CD4-positive, alpha-beta T cell treated with Interleukin-12 subunit alpha and Interleukin-12 subunit beta, for 1 hour (primary cell): Measurements from ENCODE around the gene C1orf122.

Experiments used
- DNase-seq: peaks from one replicate; pipeline ENCODE4 v3.0.0-alpha.2; 2020

The C1orf122 gene

DNA sequence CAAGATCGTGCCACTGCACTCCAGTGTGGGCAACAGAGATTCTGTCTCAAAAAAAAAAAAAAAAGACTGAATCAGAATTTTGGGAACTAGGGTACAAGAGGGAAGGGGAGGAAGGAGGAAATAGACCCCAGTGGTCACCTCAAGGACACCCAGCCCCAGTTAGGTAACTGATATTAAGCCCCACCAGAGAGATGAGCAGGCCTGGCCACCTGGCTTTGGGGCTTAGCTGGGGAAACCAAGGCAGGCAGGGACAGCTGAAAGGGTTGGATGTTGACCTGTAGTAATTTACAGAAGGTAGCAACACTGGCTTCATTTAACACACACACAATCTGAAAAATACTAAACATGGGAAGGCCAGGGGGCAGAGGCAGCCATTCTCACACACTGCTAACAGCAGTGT, 5.2 kb upstream of the C1orf122 start:
- DNase-seq, result no peak

DNA sequence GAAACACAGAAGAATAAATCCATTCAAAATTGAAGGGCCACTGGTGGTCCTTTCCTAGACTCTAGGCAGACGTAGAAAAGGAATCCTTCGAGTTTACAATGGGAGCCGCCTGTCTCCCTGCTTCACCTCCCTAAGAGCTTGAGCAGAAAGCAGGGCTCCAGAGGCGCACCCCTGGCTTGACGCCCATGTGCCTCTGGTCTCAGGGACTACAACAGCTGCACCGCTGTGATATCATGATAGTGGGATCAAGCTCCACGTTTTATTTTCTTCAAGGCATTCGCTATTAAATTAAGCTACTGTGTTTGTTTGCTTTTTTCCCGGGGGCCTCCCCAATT, 403 bp upstream of the C1orf122 start:
- DNase-seq, result no peak

DNA sequence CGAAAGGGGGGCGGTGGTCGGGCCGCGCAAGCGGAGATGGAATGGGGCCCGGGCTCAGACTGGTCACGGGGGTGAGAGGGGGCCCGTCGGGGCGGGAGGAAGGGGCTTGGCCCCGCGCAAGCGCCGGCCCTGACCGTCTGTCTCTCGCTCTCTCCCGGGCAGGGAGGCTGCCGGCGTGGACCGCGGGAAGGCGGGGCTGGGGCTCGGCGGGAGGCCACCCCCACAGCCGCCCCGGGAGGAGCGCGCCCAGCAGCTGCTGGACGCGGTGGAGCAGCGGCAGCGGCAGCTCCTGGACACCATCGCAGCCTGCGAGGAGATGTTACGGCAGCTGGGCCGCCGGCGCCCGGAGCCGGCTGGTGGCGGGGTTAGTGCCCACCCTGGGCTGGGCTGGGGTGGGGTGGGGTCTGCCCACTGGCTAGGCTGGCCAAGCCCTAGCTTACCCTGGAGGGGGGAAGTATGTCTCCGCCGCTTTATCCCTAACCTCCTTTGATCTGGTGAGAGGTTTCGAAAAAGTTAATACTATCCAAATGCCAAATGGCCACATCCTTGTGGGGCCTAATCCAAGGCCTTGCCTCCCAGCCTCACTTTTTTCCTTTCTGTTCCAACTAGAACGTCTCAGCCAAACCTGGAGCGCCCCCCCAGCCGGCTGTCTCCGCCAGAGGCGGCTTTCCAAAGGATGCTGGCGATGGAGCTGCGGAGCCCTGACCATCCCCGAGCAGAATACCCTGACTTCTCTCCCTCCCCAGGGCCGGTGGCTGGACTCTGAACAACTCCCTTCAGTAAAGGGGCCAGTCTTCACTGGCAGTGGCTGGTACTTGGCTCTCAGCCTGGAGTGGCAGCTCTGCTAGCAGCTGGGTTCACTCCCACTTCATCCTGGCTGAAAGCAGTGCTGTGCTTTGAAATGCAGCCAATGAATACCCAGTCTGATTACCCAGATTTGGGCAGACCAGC, 1.1 kb downstream of the C1orf122 start:
- DNase-seq, result peak; percentile 58

DNA sequence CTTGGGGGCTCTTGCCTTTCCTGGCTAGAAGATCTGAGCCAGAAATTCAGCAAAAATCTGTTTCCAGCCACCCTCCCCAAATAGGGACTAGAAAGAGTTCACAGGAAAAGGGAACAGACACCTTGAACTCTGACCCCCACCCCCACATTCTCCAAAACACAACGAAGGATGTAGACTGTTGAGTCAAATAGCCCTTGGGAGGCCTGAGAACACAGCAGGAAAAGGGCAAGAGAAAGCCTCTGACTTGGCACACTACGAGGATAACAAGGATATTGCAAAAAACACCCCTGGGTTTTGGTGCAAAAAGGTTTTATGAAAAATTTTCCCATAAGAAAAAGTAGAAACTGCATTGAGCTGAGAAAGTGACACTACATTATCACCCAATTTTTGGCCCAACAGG, 2.4 kb downstream of the C1orf122 start:
- DNase-seq, result no peak

DNA sequence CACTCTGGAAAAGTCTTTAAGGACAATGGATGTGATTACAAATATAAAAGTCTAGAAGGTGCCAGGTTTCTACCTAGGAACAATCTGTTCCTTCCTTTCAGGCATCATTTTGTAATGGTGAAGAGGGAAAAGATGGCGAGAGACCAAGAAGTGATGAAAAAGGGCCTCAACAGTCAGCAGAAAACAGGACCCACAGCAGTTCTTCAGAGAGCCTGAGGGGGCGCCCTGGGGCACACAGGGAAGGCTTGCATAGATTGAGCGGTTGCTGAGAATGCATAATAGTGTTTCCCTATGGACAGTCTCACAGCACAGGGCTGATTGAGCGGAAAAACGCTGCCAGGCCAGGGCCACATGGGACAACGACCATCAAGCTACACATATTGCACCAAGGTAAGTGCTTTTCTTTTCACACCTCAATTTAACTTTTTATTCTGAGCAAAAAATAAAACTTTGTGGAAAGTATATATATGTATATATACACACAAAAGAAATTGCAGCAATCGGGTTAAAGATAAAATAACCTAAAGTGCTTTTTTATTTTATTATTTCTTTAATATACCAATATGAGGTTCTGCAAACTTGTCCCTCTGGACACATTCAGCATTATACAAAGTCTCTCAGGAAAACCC, 3.6 kb downstream of the C1orf122 start:
- DNase-seq, result peak; percentile 74

DNA sequence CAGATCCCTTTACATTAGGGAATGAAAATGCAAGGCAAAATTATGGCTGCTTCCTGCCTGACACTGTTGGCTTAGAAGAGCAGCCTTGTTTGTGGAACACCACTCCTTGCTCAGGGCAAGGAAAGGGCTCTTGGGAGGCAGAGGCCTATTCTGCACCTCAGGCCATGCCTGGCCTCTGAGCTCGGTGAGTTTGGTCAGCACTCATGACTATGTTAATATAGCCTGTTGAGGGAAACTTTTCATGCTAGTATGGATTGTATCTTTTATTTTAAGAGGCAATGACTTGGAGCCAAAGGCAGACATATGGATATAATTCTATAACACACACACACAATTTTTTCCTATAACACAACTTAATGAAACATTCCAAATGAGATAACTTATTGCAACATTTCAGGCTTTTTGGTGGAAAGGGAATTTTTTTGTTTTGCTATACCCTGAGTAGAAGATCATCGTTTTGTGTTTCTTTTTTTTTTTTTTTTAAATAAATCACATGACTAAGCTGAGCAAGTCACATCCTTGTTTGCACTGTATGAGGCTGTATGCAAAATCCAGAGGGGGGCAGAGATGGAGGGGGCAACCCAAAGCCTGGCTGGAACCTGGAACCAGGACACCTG, 6.0 kb downstream of the C1orf122 start:
- no peak for DNase-seq

DNA sequence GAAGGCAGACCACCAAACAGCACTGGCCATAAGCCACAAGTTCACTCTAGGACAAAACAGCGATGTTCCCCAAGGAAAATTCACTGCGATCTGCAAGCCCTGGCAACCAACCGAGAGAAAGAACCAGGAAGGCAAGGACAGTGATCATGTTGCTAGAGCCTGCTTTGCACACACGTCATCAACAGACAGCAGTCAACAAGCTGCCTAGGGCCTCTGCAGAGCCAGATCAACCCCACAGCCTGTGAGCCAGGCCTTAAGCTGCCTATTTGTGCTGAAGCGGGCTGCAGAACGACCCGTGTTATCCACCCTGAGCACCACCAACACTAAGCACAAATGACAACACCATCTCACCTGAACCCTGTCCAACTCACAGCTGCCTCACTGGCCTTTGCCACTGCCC, 6.7 kb downstream of the C1orf122 start:
- DNase-seq, result no peak

DNA sequence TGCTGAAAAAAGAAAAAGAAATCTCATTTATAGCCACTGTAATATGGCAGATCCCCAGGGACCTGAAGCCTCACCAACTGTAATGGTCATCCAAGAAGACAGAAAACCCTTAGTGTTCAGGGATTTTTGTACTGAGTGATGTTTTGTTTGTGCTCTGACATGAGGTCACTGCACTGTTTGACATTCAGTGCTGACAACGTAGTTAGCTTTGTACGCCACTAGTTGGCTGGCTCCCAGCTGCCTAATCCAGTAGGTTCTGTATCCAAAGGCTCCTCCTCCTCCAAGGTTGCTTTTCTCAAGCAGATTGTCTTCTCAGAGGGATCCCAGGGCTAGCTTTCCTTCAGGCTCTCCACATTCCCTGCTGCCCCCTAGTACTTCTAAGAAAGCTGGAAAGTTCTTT, 9.9 kb downstream of the C1orf122 start:
- no peak for DNase-seq

DNA sequence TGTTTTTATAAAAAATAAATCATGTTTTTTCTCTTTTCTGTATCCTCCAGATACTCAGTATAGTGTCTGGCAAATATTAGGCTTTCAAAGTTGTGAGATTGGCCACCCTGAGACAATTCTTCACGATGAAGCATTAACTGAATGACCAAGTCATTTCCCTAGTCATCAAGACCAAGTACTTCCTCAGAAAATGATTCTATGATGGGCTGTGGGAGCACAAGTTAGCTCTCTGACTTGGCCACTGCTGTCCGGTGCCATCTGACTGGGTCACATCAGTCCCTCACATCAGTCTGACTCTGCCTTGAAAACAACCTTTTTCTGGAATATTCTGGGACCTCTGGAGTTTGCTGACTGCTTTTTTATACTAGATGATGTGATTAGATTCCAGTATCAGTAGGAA, 13.9 kb downstream of the C1orf122 start:
- no peak for DNase-seq

DNA sequence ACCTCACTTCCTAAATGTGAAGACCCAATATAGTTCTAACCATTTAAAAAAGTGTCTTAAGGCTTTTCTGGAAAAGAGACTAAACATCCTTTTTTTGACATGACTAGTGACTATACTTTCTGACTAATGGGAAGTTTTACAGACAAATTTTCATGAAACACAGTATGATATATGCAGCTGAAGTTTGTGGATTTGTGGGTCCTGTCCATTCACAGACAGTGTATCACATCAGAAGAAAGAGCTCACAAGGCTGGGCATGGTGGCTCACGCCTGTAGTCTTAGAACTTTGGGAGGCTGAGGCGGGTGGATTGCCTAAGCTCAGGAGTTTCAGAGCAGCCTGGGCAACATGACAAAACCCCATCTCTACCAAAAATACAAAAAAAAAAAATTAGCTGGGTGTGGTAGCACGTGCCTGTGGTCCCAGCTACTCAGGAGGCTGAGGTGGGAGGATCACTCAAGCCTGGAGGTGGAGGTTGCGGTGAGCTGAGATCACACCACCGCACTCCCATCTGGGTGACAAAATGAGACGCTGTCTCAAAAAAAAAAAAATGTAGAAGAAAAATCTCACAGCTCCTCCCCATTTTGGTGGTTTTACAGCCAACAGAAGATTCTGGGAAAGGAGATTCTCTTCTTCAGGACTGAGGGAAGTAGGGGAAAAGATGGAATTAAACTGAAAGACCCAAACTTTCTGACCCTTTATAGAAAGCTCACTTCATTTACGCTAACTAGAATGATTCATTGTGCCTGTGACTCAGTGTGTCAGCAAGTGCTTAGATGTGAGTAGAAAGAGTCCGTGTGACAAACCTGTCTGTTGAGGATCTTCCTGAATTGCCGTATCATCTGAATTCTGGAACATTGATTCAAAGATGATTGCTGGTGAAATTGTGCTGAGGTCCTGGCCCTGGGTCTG, 15.6 kb downstream of the C1orf122 start:
- no peak for DNase-seq

DNA sequence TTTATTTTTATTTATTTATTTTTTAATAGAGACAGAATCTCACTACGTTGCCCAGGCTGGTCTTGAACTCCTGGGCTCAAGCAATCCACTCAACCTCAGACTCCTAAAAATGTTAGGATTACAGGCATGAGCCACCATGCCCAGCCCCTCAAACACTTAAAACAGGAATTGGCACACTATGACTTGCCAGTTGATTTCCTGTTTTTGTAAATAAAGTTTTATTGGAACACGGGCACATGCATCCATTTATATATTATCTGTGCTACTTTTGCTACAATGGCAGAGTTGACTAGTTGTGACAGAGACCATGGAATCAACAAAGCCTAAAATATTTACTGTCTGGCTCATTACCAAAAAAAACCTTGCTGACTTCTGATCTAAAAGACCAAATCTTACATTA, 16.4 kb downstream of the C1orf122 start:
- DNase-seq, result no peak

DNA sequence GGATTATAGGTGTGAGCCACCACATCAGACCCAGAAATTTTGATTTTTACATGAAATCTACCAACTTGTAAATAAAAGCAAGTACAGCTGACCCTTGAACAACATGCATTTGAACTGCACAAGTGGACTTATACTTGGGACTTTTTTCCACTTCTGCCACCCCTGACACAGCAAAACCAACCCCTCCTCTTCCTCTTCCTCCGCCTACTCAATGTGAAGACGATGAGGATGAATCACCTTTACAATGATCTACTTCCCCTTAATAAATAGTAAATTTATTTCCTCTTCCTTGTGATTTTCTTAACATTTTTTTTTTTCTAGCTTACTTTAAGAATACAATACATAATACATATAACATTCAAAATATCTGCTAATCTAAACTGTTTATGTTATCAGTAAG, 17.9 kb downstream of the C1orf122 start:
- no peak for DNase-seq

DNA sequence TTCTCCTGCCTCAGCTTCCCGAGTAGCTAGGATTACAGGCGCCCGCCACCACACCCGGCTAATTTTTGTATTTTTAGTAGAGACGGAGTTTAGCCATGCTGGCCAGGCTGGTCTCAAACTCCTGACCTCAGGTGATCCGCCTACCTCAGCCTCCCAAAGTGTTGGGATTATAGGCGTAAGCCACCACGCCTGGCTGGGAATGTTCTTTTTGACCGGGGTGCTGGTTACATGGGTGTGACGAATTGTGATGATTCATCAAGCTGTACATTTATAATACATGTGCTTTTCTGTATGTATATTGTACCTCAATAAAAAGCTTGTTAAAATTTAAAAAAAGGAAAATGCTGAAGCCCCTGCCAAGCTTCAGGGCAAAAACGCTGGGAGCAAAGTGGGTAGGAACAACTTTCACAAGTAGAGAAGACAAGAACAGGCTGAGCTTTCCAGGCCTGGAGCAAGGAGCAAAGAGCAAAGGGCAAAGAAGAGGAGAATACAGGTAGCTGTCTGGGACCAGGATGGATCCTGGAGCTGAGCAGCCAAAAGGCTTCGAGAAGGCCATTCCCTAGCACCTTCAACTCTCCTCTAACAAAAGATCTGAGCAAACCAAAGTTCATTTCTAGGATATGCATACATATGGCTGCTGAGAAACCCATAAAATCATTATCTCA, 21.0 kb downstream of the C1orf122 start:
- DNase-seq, result no peak

DNA sequence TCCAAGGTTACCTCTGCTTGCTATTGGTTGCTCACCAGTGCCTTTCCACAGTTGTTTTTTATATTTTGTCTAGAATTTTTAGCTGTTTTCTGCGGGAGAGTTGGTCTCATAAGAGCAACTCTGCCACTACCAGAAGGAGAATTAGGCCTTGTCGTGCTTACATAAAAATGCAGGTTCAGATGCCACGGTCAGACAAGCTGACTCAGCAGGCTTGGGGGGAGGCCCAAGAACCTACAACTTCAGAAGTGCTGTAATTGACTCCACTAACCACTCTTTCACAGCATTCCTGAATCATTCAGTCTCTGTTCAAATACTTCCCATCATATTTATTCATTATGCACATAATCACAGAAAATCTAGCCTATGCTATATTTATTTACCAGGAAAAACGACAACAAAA, 23.5 kb downstream of the C1orf122 start:
- no peak for DNase-seq

DNA sequence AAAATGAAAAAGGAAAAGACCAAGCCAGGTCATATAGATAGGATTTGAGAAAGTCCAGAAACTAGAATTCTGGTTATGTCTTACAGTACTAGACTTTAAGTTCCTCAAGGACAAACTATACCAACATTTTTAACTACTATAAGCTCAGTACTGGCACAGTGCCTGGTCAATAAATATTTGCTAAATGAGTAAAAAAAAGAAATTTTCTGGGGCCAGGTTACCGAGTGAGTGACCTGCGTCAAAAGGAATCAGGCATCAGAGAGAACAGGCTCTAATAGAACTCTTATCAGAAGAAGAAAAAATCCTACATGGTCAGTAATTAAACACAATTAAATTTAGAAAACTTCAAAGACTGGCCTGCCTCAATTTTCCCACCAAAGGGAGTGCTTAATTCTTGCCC, 24.2 kb downstream of the C1orf122 start:
- DNase-seq, result no peak

DNA sequence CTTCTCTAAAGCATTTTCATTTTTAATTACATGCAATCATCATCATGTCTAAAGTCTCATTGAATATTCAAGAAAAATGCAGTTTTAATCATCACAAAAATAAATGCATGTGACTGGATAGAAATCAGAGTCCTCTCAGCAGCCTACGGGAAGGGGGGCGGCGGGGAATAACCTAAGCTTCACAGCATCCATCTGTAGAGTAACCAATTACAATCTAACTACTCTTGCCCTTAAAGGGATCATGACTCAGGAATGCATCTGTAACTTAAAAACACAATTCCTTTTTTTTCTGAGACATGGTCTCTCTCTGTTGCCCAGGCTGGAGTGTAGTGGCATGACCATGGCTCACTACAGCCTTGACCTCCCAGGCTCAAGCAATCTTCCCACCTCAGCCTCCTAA, 29.2 kb downstream of the C1orf122 start:
- DNase-seq, result no peak

DNA sequence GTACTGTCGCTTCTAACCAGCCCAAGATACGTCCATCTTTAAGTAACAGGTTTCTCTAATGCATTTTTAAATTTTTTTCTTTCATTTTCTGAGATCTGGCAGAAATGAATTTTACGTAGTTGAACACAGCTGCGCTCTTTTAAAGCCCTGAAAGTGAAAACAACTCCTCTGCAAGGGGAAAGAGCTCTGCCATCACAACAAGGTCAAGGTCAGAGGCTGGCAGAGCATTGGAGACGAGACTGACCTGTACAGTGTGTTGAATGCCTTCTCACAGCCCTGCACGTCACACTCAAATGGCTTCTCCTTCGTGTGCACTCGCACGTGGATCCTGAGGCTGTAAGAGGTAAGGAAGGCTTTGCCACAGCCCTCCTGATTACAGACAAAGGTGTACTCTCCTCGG, 32.1 kb downstream of the C1orf122 start:
- DNase-seq, result no peak

DNA sequence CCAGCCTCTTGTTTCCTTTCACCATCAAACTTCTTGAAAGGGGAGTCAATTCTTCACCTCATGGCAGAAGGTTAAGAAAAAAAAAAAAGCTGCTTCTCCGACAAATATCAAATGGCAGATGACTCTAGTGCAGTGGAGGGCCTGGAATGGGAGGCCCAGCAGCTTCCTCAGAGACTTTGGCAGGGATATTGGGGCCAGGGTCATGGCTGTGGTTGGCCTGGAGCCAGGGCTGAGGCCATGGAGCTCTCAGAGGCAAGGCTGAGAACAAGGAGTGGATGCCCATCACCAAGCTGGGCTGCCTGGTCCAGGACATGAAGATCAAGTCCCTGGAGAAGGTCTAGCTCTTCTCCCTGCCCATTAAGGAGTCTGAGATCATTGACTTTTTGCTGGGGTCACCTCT, 33.1 kb downstream of the C1orf122 start:
- DNase-seq, result no peak

DNA sequence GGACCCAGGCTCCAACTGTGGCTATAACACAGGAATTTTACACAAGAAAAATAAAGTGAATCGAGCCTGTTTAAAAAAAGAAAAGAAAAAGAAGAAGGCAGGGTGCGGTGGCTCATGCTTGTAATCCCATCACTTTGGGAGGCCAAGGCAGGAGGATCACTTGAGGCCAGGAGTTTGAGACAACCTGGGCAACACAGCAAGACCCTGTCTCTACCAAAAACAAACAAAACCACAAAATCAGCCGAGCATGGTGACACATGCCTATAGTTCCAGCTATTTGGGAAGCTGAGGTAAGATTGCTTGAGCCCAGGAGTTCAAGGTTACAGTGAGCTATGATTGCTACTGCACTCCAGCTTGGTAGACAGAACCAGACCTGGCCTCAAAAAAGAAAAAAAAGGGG, 34.1 kb downstream of the C1orf122 start:
- no peak for DNase-seq

DNA sequence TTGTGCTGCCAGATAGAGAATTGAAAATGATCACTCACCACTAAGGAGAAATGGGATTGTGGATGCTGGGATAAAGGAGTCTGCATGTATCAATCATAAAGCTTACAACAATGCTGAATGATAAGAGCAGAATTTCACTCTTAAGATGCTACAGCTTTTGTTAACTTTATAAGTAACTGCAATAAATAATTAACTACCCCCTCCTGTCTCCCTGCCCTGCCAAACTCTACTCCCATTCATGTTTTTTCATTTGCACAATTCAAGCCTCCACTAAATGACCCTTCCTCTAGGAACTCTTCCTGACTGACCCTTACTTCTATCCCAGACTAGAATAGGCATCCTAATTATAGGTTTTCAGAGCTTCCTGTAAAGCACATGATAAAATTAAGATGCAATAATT, 36.9 kb downstream of the C1orf122 start:
- no peak for DNase-seq

DNA sequence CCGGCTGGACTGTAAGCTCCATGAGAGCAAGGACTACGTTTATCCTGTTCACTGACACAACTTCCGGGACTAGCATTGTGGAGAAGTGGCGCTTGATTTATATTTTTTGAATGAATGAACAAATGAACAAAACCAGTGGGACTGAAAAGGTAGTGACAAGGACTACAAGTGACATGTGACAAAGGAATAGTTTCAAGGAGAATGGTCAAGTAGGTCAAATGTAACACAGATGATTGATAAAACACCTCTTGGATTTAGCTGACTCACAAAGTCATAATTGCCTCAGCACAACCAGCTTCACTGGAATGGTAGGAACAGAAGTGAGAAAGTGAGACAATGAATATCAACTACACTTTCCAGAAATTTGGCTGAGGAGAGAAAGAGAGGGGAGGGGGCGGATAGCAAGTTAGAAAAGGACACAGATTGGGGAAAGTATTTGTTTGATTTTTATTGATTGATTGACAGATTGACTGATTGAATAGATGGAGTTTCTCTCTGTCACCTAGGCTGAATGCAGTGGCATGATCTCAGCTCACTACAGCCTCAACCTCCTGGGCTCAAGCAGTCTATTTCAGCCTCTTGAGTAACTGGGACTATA, 37.6 kb downstream of the C1orf122 start:
- no peak for DNase-seq

DNA sequence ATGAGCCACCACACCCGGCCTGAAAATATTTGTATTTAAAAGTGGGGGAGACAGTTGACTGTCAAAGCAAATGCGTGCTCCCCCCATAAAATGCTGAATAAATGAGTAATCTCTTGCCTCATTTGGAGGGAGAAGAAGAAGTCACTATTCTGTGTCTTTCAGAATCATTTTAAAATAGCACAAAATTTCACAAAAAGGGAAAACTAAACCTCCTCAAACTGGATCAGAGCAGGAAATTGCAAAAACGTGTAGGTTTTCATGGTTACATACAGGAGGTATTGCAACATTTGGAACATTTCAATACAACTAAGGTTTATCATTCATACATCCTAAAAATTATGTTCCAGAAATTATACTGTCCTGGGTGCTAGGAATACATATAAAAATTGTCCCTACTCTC, 38.2 kb downstream of the C1orf122 start:
- DNase-seq, result no peak
